ENCODE measurements around the gene CTDP1.

GRCh38 chr18:79717059-79717458 is 37.5 kb downstream of the CTDP1 start:
- TF ChIP-seq CTCF (IDR thresholded peaks at IDR 0.05): no peak
- no peak for TF ChIP-seq POLR2A (IDR thresholded peaks at IDR 0.05)

All from body of pancreas (tissue), 4 donors.